Measurements from ENCODE around the gene SYT2. TPM values are rescaled to one million over a fixed set of nuclear protein-coding genes. Genes with fewer than 3 reads are reported as not detected.

Gene SYT2
- total and polyA plus RNA-seq, 2 of the 13 experiments (the other 11 are each of a cell fraction or from before 2014, with no cell fraction given), result not detected

DNA sequence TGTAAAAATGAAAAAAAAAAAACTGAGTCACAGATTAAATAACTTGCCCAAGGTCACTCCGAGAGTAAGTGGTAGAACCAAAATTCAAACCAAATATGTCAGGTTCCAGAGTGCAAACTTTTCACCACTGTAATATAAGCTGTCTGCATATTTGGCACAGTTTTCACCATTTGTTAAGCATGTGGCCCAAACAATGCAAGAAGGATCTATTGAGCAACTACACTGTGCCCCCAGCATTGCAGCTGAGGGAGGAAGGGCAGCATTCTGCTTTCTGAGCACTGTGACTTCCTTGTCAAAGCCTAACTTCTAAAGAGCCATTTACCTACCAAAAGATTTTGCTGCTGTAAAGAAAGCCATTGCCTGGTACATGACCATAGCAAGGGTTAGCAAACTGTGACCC, 133.4 kb downstream of the SYT2 start (continued):
- no peak for TF ChIP-seq ZNF296 (CRISPR knock-in tag; conservative IDR thresholded peaks at IDR 0.05)
- TF ChIP-seq ZNF263 (CRISPR knock-in tag; IDR thresholded peaks at IDR 0.05), result peak; percentile 33; the same call in 1 of the 2 replicates
- TF ChIP-seq RAD21 (CRISPR knock-in tag; IDR thresholded peaks at IDR 0.05), result no peak
- TF ChIP-seq GZF1 (CRISPR knock-in tag; IDR thresholded peaks at IDR 0.05), result no peak
- no peak for TF ChIP-seq ZSCAN31 (CRISPR knock-in tag; IDR thresholded peaks at IDR 0.05; ENCODE audit: low read depth)
- TF ChIP-seq GATAD2A (CRISPR knock-in tag; IDR thresholded peaks at IDR 0.05), result 0 out of 2 replicates have a peak, but pooled peaks have one; percentile 19
- TF ChIP-seq EP300 (IDR thresholded peaks at IDR 0.05; ENCODE audit: low read depth in 2 of 2, low read length in 2 of 2), result no peak; a peak in 1 of 4 replicates
- no peak for TF ChIP-seq EP300 (CRISPR knock-in tag; IDR thresholded peaks at IDR 0.05; ENCODE audit: borderline replicate concordance)
- peak; percentile 53 for TF ChIP-seq SOX13 (IDR thresholded peaks at IDR 0.05)
- peak in 1 of 2 experiments; percentile 90; a peak in 2 of 4 replicates for TF ChIP-seq SOX13 (CRISPR knock-in tag; conservative IDR thresholded peaks at IDR 0.05 in 1 of 2, IDR thresholded peaks at IDR 0.05 in 1 of 2)
- TF ChIP-seq ZNF543 (CRISPR knock-in tag; IDR thresholded peaks at IDR 0.05), result no peak
- no peak for TF ChIP-seq ZNF446 (CRISPR knock-in tag; IDR thresholded peaks at IDR 0.05)
- TF ChIP-seq ZNF567 (CRISPR knock-in tag; IDR thresholded peaks at IDR 0.05; ENCODE audit: borderline replicate concordance), result no peak
- TF ChIP-seq ZNF615 (CRISPR knock-in tag; IDR thresholded peaks at IDR 0.05; ENCODE audit: borderline replicate concordance), result no peak
- TF ChIP-seq ATF7 (IDR thresholded peaks at IDR 0.05), result no peak
- no peak for TF ChIP-seq ATF7 (CRISPR knock-in tag; IDR thresholded peaks at IDR 0.05)
- TF ChIP-seq SOX5 (CRISPR knock-in tag; IDR thresholded peaks at IDR 0.05; ENCODE audit: borderline replicate concordance), result peak; percentile 91
- TF ChIP-seq, protein P1, sequence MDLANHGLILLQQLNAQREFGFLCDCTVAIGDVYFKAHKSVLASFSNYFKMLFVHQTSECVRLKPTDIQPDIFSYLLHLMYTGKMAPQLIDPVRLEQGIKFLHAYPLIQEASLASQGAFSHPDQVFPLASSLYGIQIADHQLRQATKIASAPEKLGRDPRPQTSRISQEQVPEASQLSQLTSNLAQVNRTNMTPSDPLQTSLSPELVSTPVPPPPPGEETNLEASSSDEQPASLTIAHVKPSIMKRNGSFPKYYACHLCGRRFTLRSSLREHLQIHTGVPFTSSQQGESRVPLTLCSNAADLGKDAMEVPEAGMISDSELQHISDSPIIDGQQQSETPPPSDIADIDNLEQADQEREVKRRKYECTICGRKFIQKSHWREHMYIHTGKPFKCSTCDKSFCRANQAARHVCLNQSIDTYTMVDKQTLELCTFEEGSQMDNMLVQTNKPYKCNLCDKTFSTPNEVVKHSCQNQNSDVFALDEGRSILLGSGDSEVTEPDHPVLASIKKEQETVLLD (CRISPR knock-in tag; IDR thresholded peaks at IDR 0.05; ENCODE audit: low read depth), result no peak
- no peak for TF ChIP-seq TOPORS (CRISPR knock-in tag; IDR thresholded peaks at IDR 0.05)
- no peak for TF ChIP-seq CREB3 (CRISPR knock-in tag; IDR thresholded peaks at IDR 0.05)
- no peak for TF ChIP-seq ZNF256 (CRISPR knock-in tag; conservative IDR thresholded peaks at IDR 0.05)
- no peak for TF ChIP-seq ZNF530 (CRISPR knock-in tag; IDR thresholded peaks at IDR 0.05; ENCODE audit: low read depth)
- peak; percentile 32; the same call in 1 of the 2 replicates for TF ChIP-seq FOXA3 (CRISPR knock-in tag; IDR thresholded peaks at IDR 0.05)
- no peak for TF ChIP-seq ADNP (CRISPR knock-in tag; IDR thresholded peaks at IDR 0.05)
- TF ChIP-seq MTF1 (CRISPR knock-in tag; IDR thresholded peaks at IDR 0.05), result no peak
- TF ChIP-seq, protein P2, sequence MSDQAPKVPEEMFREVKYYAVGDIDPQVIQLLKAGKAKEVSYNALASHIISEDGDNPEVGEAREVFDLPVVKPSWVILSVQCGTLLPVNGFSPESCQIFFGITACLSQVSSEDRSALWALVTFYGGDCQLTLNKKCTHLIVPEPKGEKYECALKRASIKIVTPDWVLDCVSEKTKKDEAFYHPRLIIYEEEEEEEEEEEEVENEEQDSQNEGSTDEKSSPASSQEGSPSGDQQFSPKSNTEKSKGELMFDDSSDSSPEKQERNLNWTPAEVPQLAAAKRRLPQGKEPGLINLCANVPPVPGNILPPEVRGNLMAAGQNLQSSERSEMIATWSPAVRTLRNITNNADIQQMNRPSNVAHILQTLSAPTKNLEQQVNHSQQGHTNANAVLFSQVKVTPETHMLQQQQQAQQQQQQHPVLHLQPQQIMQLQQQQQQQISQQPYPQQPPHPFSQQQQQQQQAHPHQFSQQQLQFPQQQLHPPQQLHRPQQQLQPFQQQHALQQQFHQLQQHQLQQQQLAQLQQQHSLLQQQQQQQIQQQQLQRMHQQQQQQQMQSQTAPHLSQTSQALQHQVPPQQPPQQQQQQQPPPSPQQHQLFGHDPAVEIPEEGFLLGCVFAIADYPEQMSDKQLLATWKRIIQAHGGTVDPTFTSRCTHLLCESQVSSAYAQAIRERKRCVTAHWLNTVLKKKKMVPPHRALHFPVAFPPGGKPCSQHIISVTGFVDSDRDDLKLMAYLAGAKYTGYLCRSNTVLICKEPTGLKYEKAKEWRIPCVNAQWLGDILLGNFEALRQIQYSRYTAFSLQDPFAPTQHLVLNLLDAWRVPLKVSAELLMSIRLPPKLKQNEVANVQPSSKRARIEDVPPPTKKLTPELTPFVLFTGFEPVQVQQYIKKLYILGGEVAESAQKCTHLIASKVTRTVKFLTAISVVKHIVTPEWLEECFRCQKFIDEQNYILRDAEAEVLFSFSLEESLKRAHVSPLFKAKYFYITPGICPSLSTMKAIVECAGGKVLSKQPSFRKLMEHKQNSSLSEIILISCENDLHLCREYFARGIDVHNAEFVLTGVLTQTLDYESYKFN (CRISPR knock-in tag; conservative IDR thresholded peaks at IDR 0.05), result no peak
- TF ChIP-seq RELA (CRISPR knock-in tag; IDR thresholded peaks at IDR 0.05), result no peak
- no peak for TF ChIP-seq ERF (CRISPR knock-in tag; IDR thresholded peaks at IDR 0.05)
